ENCODE measurements around the gene SLC6A6.

SLC6A6 gene

DNA sequence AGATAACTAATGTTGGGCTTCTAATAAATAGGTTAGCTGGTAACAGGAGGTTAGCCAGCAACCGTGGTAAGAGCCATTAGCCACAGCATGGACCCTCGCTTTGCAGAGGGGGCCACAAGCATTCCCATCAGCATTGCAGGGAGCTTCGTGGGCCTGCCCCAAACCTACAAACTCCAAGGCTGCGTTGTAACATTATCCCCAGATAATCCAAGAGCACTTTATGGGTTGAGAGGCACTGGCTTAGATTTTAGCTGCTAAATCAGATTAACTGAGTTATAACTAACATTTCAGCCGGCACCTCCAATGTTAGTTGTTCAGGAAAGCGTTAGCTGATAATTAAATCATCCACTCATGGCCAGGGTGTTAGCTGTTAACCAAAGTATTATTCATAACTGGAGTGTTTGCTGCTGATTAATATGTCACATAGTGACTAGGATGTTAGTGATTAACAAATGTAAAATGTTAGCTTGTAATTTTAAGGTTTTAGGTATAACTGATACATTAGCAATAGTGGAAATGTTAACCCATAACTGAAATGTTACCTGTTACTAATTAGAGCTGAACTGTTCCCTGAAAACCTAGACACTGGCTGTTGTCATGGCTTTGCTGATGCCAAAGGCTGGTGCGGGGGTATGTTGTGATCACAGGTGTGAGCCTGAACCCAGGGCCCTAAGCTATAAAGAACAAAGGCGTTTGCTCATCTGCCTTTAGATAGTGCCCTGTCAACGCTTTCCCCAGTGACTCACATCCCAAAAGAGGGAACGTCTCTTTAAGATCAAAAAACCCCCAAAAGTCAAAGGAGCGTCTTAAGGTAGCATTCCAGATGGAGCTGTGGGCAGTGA is 56.2 kb downstream of the SLC6A6 start:
- no peak overlapping the region for H3K4me3 ChIP-seq (ENCODE audit: low read depth in 1 of 2, low read length in 1 of 2)
- TF ChIP-seq CTCF (IDR thresholded peaks at IDR 0.05), result no peak
- peaks cover 7 to 8% of the 10 kb centered on the region in 2 experiments for H3K4me1 ChIP-seq (ENCODE audit: control insufficient read depth in 1 of 2, insufficient read depth in 1 of 2, low read depth in 1 of 2, low read length in 1 of 2)
- peaks cover 4% of the 10 kb centered on the region for H3K9me3 ChIP-seq
- H3K27ac ChIP-seq, result peak overlapping the region; percentile 12
- H3K27me3 ChIP-seq, result no peaks in the 10 kb centered on the region
- H3K36me3 ChIP-seq, result peaks cover 100% of the 10 kb centered on the region

DNA sequence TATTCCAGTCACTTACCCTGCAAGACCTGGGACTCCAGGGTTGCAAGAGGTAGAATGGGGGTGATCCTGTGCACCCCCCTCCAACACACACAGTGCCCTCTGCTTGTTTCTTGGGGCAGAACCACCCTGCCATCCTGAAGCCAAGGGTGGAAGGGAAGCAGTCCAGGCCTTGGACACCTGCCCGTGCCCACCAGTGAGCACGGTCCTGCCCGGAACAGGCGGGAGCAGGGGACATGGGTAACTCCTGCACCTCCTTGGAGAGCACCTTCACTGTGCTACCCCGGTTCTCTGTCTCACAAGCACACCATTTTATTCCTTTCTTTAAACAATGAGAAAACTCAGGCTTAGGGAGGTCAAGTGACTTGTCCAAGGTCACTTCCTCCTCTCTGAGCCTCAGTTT is 57.0 kb downstream of the SLC6A6 start:
- Histone ChIP-seq H3K9me3 (peaks cover 4% of the 10 kb centered on the region), H3K4me1 (ENCODE audit: control insufficient read depth in 1 of 2, insufficient read depth in 1 of 2, low read depth in 1 of 2, low read length in 1 of 2) (peaks cover 0 to under 1% of the 10 kb centered on the region in 2 experiments), H3K27me3 (no peaks in the 10 kb centered on the region), H3K27ac (peak overlapping the region; percentile 12), H3K36me3 (peaks cover 100% of the 10 kb centered on the region), H3K4me3 (ENCODE audit: low read depth in 1 of 2, low read length in 1 of 2) (no peak overlapping the region)
- TF ChIP-seq CTCF (IDR thresholded peaks at IDR 0.05), result no peak

GRCh38 chr3:14459787-14460186 is 57.4 kb downstream of the SLC6A6 start:
- Histone ChIP-seq H3K4me1 (ENCODE audit: control insufficient read depth in 1 of 2, insufficient read depth in 1 of 2, low read depth in 1 of 2, low read length in 1 of 2) (no peaks in the 10 kb centered on the region), H3K27me3 (no peaks in the 10 kb centered on the region), H3K4me3 (ENCODE audit: low read depth in 1 of 2, low read length in 1 of 2) (no peak overlapping the region), H3K27ac (no peak overlapping the region), H3K36me3 (peaks cover 100% of the 10 kb centered on the region), H3K9me3 (peaks cover 4% of the 10 kb centered on the region)
- no peak for TF ChIP-seq CTCF (IDR thresholded peaks at IDR 0.05)

DNA sequence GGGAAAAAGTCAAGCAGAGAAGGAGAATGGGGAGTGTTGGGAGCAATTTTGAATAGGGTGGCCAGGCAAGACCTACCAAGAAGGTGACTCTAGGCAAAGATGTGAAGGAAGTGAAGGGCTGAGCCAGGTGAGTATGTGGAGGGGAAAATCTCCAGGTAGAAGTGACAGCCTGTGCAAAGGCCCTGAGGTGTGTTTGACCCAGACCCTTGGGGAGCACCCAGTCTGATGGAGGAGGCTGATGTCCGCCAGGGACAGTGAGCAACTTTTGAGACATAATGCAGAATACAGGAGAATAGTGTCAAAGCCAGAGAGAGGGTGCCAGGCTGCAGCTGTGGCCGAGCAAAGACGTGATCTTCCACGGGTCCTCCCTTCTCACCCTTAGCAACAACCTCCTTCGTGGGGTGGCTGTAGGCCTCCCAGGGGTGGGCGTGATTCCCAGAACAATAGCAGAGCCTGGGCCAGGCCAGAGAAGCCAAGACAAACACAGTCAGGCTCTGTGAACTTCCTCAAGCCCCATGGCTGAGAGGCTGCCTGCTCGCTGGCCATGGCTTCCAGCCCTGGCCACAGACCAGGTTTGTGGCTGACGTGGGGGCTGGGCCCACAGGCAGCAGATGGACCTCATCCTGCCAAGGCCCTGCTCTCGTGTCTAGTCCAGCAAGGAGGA is 58.1 kb downstream of the SLC6A6 start:
- Histone ChIP-seq H3K4me1 (ENCODE audit: control insufficient read depth in 1 of 2, insufficient read depth in 1 of 2, low read depth in 1 of 2, low read length in 1 of 2) (no peaks in the 10 kb centered on the region), H3K9me3 (peaks cover 4% of the 10 kb centered on the region), H3K36me3 (peaks cover 100% of the 10 kb centered on the region), H3K4me3 (ENCODE audit: low read depth in 1 of 2, low read length in 1 of 2) (no peak overlapping the region), H3K27ac (peak overlapping the region; percentile 42), H3K27me3 (no peaks in the 10 kb centered on the region)
- TF ChIP-seq CTCF (IDR thresholded peaks at IDR 0.05), result no peak

DNA sequence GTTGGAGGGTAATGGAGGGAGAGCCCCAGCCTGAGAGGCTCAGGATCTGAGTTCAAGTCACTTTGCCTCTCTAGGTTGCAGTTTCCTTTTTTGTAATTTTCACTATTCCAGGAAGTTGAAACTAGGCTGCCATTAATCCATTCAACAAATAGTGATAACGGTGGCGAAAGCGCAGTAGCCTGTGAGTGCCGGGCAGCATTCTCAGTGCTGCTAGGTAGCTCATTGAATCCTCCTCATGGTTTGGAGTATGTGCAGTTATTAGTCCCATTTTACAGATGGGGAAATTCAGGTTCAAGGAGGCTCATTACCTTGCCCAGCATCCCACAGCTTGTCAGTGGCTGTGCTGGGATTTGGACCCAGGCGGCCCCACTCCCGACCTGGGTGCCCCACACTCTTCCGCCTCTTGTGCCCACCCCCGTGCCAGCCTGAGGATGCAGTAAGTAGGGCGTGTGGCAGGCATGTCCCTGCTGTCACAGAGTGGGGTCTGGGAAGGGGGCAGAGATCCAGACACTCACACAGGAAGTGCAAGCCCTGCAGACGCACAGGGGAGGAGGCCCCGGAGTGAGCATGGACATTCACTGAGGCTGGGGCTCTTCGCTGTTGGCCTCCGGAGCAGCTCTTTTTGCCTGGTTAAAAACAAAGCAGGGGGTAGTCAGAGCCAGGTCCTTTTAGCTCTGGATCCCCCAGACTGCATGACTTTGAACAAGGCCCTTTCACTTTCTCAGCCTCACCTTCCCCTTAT is 58.8 kb downstream of the SLC6A6 start:
- no peak overlapping the region for H3K4me3 ChIP-seq (ENCODE audit: low read depth in 1 of 2, low read length in 1 of 2)
- peaks cover 4% of the 10 kb centered on the region for H3K9me3 ChIP-seq
- peaks cover 100% of the 10 kb centered on the region for H3K36me3 ChIP-seq
- H3K27me3 ChIP-seq, result no peaks in the 10 kb centered on the region
- H3K27ac ChIP-seq, result peak overlapping the region; percentile 42
- no peaks in the 10 kb centered on the region for H3K4me1 ChIP-seq (ENCODE audit: control insufficient read depth in 1 of 2, insufficient read depth in 1 of 2, low read depth in 1 of 2, low read length in 1 of 2)
- no peak for TF ChIP-seq CTCF (IDR thresholded peaks at IDR 0.05)

Measured in neutrophil (primary cell).